HepG2 (cell line): ENCODE measurements around the gene ANKRA2. TPM values are rescaled to one million over a fixed set of nuclear protein-coding genes. Genes with fewer than 3 reads are reported as not detected.

Experiments
- FOXK1 ChIP-seq: sonication (generic); formaldehyde crosslinking; IDR thresholded peaks from 2 replicates; pipeline ENCODE4 v1.4.0; 2020; ENCODE audit warnings: low read depth, missing genetic modification reagents, borderline replicate concordance
- HMG20A ChIP-seq: IDR thresholded peaks from 2 replicates; pipeline ENCODE4 v1.6.1; 2016; ENCODE audit warnings: borderline replicate concordance
- MIXL1 ChIP-seq: IDR thresholded peaks from 2 replicates; pipeline ENCODE4 v1.6.1; 2016
- PHF20 ChIP-seq: sonication (generic); formaldehyde crosslinking; IDR thresholded peaks from 2 replicates; pipeline ENCODE4 v1.5.0; 2020; ENCODE audit warnings: mild to moderate bottlenecking, missing genetic modification reagents
- SNRNP70 ChIP-seq: fragments of 200-400 bp; formaldehyde crosslinking; IDR thresholded peaks from 2 replicates; pipeline ENCODE4 v1.6.1; 2017; ENCODE audit warnings: mild to moderate bottlenecking, low read depth, low read length, moderate library complexity
- WIZ ChIP-seq: sonication (generic); formaldehyde crosslinking; IDR thresholded peaks from 2 replicates; pipeline ENCODE4 v1.5.1; 2020; ENCODE audit warnings: mild to moderate bottlenecking, missing genetic modification reagents
- ZNF382 ChIP-seq: sonication (generic); formaldehyde crosslinking; IDR thresholded peaks from 2 replicates; pipeline ENCODE4 v1.5.0; 2020; ENCODE audit warnings: missing genetic modification reagents, mild to moderate bottlenecking, borderline replicate concordance
- ZNF569 ChIP-seq: sonication (generic); formaldehyde crosslinking; IDR thresholded peaks from 2 replicates; pipeline ENCODE4 v1.5.0; 2020; ENCODE audit warnings: mild to moderate bottlenecking, missing genetic modification reagents, moderate library complexity, borderline replicate concordance
- ZNF83 ChIP-seq: sonication (generic); formaldehyde crosslinking; IDR thresholded peaks from 2 replicates; pipeline ENCODE4 v1.4.0; 2020; ENCODE audit warnings: missing genetic modification reagents, mild to moderate bottlenecking, borderline replicate concordance
- polyA plus RNA-seq, 8 experiments: library from polyadenylated mRNA; depleted of rRNA in 3 of 8; stranded (reverse) in 7 of 8; unstranded in 1 of 8; fragments of >200 nt; fragmentation: Illumina TruSeq in 4 of 8; extraction: Trizol in 4 of 8; gene quantifications; 2 replicates each; pipeline versions ENCODE4 v1.2.1 to v1.2.3, GENCODE V29; 2011 to 2016; ENCODE audit warnings: low read depth in 4 of 8, missing spikeins in 1 of 8, mixed read lengths in 1 of 8; ENCODE audit not compliant: insufficient read depth in 1 of 8
- total RNA-seq, 5 experiments: library from RNA; depleted of rRNA; stranded (reverse); fragments of >200 nt; fragmentation: Illumina TruSeq; extraction: Trizol; gene quantifications; 2 replicates each; pipeline ENCODE4 v1.2.3, GENCODE V29; 2016; ENCODE audit warnings: low read depth in 1 of 5
- TF ChIP-seq, protein P1 (sequence below): sonication (generic); formaldehyde crosslinking; IDR thresholded peaks from 2 replicates; pipeline ENCODE4 v1.5.1; 2020; ENCODE audit warnings: missing genetic modification reagents, mild to moderate bottlenecking, borderline replicate concordance
- TF ChIP-seq, protein P2 (sequence below): fragments of 450-650 bp; IDR thresholded peaks from 2 replicates; pipeline ENCODE4 v1.6.1; 2017
- TF ChIP-seq, protein P3 (sequence below): sonication (generic); IDR thresholded peaks from 2 replicates; pipeline ENCODE4 v1.6.1; 2016; ENCODE audit warnings: low read depth, borderline replicate concordance
- TF ChIP-seq, protein P4 (sequence below), 2 experiments: fragments of 450-650 bp in 1 of 2; sonication (generic) in 1 of 2; formaldehyde crosslinking in 1 of 2; IDR thresholded peaks; 2 replicates each; pipeline versions ENCODE4 v1.6.1 to v1.8.0; 2016 to 2022; ENCODE audit warnings: antibody characterized with exemption in 1 of 2, mild to moderate bottlenecking in 1 of 2, missing genetic modification reagents in 1 of 2

Gene ANKRA2
- total and polyA plus RNA-seq, 2 of the 13 experiments (the other 11 are each of a cell fraction or from before 2014, with no cell fraction given), result 23.6 to 33.6 TPM

DNA sequence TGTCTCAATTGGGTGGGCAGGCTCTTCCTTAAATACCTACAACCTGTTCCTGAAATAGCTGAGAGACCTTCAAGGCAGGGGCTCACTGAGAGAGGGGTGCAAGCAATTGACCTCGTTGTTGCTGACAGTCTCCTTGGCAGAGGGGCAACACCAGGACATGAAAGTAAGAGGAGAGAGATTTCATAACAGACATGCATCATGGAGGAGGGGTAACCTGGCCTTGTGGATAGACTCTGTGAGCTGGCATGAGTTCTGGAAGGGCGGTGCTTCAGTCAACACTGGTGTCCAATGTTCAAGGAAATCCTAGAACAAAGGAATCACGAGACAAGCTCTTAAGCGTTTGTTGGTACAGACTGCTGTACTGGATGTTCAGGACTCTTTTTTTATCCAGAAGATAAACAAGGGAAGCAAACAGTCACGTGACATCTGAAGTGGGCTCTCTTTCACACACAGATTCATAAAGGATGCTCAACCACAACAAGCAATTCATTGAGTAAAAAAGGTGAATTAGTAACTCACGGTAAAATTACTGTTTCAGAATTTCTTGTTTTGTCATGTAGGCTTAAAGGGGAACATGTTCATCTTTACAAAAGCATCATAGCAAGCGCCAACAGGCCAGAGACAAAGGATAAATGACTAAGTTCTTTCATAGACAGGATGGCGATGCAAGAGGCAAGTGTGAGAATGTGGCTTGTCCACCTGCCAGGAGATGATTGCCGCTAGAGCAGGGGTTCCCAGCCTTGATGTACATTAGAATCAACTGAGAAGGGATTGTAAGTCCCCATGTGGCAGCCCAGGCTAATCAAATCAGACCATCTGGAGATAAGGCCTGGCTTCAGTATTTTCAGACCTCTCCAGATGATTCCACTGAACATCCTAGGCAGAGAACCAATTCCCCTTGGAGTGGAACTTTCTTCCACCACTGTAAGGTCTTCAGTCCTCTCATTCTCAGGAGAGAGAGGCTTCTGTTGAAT lies 20.7 kb downstream of the ANKRA2 start (continued):
- no peak for TF ChIP-seq ZNF569 (CRISPR knock-in tag)
- 0 out of 2 replicates have a peak, but pooled peaks have one; percentile 15 for TF ChIP-seq WIZ (CRISPR knock-in tag)
- TF ChIP-seq HMG20A (CRISPR knock-in tag), result peak; percentile 83; the same call in 1 of the 2 replicates
- no peak for TF ChIP-seq ZNF83 (CRISPR knock-in tag)
- TF ChIP-seq, protein P1, sequence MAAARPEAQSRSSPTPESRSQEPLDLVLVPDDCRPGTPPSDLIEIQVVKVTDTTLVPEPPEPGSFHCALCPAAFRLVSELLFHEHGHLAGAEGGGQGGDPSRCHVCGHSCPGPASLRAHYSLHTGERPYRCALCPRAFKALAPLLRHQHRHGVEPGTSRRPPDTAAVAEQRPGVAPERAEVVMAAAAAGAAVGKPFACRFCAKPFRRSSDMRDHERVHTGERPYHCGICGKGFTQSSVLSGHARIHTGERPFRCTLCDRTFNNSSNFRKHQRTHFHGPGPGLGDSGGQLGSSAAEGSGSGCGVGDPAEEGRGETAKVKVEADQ (CRISPR knock-in tag), result no peak
- TF ChIP-seq, protein P2, sequence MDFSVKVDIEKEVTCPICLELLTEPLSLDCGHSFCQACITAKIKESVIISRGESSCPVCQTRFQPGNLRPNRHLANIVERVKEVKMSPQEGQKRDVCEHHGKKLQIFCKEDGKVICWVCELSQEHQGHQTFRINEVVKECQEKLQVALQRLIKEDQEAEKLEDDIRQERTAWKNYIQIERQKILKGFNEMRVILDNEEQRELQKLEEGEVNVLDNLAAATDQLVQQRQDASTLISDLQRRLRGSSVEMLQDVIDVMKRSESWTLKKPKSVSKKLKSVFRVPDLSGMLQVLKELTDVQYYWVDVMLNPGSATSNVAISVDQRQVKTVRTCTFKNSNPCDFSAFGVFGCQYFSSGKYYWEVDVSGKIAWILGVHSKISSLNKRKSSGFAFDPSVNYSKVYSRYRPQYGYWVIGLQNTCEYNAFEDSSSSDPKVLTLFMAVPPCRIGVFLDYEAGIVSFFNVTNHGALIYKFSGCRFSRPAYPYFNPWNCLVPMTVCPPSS, result no peak
- no peak for TF ChIP-seq PHF20
- TF ChIP-seq, protein P3, sequence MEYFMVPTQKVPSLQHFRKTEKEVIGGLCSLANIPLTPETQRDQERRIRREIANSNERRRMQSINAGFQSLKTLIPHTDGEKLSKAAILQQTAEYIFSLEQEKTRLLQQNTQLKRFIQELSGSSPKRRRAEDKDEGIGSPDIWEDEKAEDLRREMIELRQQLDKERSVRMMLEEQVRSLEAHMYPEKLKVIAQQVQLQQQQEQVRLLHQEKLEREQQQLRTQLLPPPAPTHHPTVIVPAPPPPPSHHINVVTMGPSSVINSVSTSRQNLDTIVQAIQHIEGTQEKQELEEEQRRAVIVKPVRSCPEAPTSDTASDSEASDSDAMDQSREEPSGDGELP, result peak; percentile 48; the same call in 1 of the 2 replicates
- TF ChIP-seq ZNF382 (CRISPR knock-in tag), result no peak
- TF ChIP-seq FOXK1 (CRISPR knock-in tag), result peak; percentile 98
- TF ChIP-seq SNRNP70, result no peak
- TF ChIP-seq MIXL1 (CRISPR knock-in tag), result peak; percentile 78
- TF ChIP-seq, protein P4, sequence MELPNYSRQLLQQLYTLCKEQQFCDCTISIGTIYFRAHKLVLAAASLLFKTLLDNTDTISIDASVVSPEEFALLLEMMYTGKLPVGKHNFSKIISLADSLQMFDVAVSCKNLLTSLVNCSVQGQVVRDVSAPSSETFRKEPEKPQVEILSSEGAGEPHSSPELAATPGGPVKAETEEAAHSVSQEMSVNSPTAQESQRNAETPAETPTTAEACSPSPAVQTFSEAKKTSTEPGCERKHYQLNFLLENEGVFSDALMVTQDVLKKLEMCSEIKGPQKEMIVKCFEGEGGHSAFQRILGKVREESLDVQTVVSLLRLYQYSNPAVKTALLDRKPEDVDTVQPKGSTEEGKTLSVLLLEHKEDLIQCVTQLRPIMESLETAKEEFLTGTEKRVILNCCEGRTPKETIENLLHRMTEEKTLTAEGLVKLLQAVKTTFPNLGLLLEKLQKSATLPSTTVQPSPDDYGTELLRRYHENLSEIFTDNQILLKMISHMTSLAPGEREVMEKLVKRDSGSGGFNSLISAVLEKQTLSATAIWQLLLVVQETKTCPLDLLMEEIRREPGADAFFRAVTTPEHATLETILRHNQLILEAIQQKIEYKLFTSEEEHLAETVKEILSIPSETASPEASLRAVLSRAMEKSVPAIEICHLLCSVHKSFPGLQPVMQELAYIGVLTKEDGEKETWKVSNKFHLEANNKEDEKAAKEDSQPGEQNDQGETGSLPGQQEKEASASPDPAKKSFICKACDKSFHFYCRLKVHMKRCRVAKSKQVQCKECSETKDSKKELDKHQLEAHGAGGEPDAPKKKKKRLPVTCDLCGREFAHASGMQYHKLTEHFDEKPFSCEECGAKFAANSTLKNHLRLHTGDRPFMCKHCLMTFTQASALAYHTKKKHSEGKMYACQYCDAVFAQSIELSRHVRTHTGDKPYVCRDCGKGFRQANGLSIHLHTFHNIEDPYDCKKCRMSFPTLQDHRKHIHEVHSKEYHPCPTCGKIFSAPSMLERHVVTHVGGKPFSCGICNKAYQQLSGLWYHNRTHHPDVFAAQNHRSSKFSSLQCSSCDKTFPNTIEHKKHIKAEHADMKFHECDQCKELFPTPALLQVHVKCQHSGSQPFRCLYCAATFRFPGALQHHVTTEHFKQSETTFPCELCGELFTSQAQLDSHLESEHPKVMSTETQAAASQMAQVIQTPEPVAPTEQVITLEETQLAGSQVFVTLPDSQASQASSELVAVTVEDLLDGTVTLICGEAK (IDR thresholded peaks at IDR 0.05), result no peak
- TF ChIP-seq, protein P4 (CRISPR knock-in tag; IDR thresholded peaks at IDR 0.05), result no peak; the same call in 1 of the 2 replicates
